RWPE1 (cell line): ENCODE measurements around the gene EPHB2.

Source experiments
- CTCF ChIA-PET: fragments of 350-600 bp; sonication (Branson Sonifier 250); formaldehyde crosslinking; extraction: SDS; loops from one replicate; lab custom pipeline; 2021; lab: Yijun Ruan, JAX
- POLR2A ChIA-PET: fragments of 400-600 bp; formaldehyde crosslinking; extraction: SDS; loops from one replicate; lab custom pipeline; 2020; ENCODE audit warnings: antibody characterized with exemption; ENCODE audit not compliant: low non-redundant PET; lab: Yijun Ruan, JAX
- DNase-seq: peaks from one replicate; pipeline ENCODE4 v3.0.0; 2012; ENCODE audit warnings: low spot score
- H3K27ac ChIP-seq: fragments of 450-650 bp; 2 replicates; pipeline ENCODE4 v1.5.1; 2017
- CTCF ChIP-seq: fragments of 450-650 bp; conservative IDR thresholded peaks from 2 replicates; pipeline ENCODE4 v1.5.1; 2017; ENCODE audit warnings: low read depth, mild to moderate bottlenecking

The EPHB2 gene

DNA sequence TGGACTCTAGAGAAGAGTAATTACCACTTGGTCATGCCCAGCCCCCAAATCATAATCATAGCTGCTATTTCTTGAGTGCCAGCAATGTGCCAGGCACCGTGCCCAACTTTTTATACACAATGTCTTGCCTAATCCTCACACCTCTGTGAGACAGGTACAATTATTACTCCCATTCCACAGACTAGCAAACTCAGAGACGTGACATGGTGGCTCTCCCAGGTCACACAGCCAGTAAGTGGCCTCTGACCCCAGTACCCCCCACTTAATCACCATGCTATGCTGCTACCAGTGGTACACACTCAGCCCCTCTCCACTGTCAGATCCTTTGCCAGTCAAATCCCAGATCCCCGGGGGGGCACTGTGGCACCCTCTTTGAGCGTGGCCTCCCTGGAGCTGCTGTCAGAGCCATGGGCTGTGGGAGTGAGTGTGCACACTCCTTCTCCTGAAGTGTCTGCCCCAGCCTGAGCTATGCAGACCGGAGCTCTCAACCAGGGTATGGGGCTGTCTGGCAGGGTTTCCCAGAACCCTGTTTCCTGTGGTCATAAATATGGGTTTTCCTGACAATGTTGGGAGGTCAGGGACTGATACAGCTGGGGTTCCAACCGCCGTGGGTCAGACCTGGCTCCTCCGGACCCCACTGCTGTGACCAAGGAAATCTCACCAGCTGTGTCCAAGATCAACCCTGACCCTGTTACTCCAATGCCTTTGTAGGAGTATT is 210.3 kb downstream of the EPHB2 start:
- ChIA-PET CTCF (no interaction called here), POLR2A (no interaction called here)
- H3K27ac ChIP-seq = no peak overlapping the region
- no peak for DNase-seq
- no peak for TF ChIP-seq CTCF

DNA sequence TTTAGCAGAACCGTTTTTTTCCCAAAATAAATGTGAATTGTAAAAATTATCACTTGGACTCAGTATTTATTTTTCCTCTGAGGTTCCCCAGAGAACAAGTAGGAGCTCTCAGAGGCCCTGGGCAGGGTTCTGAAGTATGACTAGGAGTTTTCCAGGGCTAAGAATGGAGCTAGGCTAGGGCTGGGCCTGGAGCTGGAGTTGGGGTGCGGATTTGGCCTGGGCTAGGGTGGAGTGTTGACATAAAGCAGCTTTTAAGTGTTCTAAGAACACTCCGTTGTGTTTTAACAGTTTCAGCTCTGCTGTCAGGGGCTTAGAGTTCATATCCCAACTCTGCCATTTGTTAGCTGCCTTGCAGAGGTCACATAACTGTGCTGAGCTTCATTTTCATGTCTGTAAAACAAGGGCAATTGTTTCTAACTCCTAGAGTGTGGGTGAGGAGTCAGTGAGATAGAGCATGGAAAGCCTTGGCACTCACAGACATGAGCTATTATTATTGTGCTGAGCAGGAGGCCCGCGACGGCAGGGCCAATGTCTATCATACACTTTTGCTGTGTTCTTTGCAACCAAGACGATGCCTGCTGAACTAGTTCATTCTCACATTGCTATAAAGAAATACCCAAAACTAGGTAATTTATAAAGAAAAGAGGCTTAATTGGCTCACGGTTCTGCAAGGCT is 210.9 kb downstream of the EPHB2 start:
- TF ChIP-seq CTCF = no peak

GRCh38 chr1:22922640-22923039 is 212.0 kb downstream of the EPHB2 start:
- POLR2A ChIA-PET = no interaction called here
- no peak overlapping the region for H3K27ac ChIP-seq
- CTCF ChIA-PET = no interaction called here
- DNase-seq = no peak
- no peak for TF ChIP-seq CTCF

More for the DNA sequence above, 210.9 kb downstream of the EPHB2 start:
- H3K27ac ChIP-seq = no peak overlapping the region
- CTCF ChIA-PET = no interaction called here
- POLR2A ChIA-PET = no interaction called here
- DNase-seq = no peak

- no peak for DNase-seq
- ChIA-PET CTCF (no interaction called here), POLR2A (no interaction called here)
- H3K27ac ChIP-seq = no peak overlapping the region
- TF ChIP-seq CTCF = no peak
Observed at GRCh38 chr1:22925111-22925510, 214.5 kb downstream of the EPHB2 start.

GRCh38 chr1:22930240-22930912 is 219.7 kb downstream of the EPHB2 start:
- H3K27ac ChIP-seq = no peak overlapping the region
- ChIA-PET POLR2A (no interaction called here), CTCF (interaction anchor here (0.6 to 1.7 kb wide), 12 partner anchors 12 to 1803 kb away, joined by 3 to 10 read pairs (median 4); no protein-coding TSS in a partner anchor)
- DNase-seq = peak; percentile 86
- peak; percentile 65 for TF ChIP-seq CTCF

- no peak for TF ChIP-seq CTCF
- POLR2A ChIA-PET = no interaction called here
- no peak overlapping the region for H3K27ac ChIP-seq
- no peak for DNase-seq
- CTCF ChIA-PET = interaction anchor here (0.6 to 1.4 kb wide), 3 partner anchors 31 to 220 kb away, joined by 3 to 6 read pairs (median 4); no protein-coding TSS in a partner anchor
Observed at GRCh38 chr1:22932803-22933470, 222.3 kb downstream of the EPHB2 start.
